HepG2 (cell line): ENCODE data around the gene RPS8. TPM values are rescaled to one million over a fixed set of nuclear protein-coding genes. Genes with fewer than 3 reads are reported as not detected.
A peak's percentile ranks its signal among the peaks of the same experiment; 100 is the strongest.

Experiments
- AKNA ChIP-seq: sonication (generic); formaldehyde crosslinking; IDR thresholded peaks from 2 replicates; pipeline ENCODE4 v1.4.0; 2020; ENCODE audit warnings: missing genetic modification reagents, borderline replicate concordance
- ATF3 ChIP-seq: sonication (generic); formaldehyde crosslinking; IDR thresholded peaks from 2 replicates; pipeline ENCODE4 v1.4.0; 2020; ENCODE audit warnings: missing genetic modification reagents
- BRD4 ChIP-seq: sonication (generic); formaldehyde crosslinking; IDR thresholded peaks from 2 replicates; pipeline ENCODE4 v1.4.0; 2020; ENCODE audit warnings: missing genetic modification reagents
- CHD4 ChIP-seq: fragments of 200-600 bp; sonication (generic); IDR thresholded peaks from 2 replicates; pipeline ENCODE4 v1.7.0; 2017; ENCODE audit warnings: mild to moderate bottlenecking, low read length, borderline replicate concordance
- DMAP1 ChIP-seq: IDR thresholded peaks from 2 replicates; pipeline ENCODE4 v1.6.1; 2016
- EP300 ChIP-seq, 3 experiments: sonication (generic) in 1 of 3; formaldehyde crosslinking in 1 of 3; IDR thresholded peaks; 2 replicates each; pipeline versions ENCODE4 v1.5.1 to v1.6.1; 2011 to 2020; ENCODE audit warnings: low read depth in 2 of 3, low read length in 2 of 3, borderline replicate concordance in 1 of 3, improper control_type of control experiment in 1 of 3, mild to moderate bottlenecking in 1 of 3, missing genetic modification reagents in 1 of 3, moderate library complexity in 1 of 3
- GATAD1 ChIP-seq: IDR thresholded peaks from 2 replicates; pipeline ENCODE4 v1.6.1; 2016; ENCODE audit warnings: missing genetic modification reagents, missing compliant biosample characterization
- HNF4G ChIP-seq, 2 experiments: sonication (generic) in 1 of 2; formaldehyde crosslinking in 1 of 2; IDR thresholded peaks; 2 replicates each; pipeline versions ENCODE4 v1.4.0 to v1.6.1; 2011 to 2020; ENCODE audit warnings: borderline replicate concordance in 2 of 2, low read depth in 2 of 2, mild to moderate bottlenecking in 2 of 2, low read length in 1 of 2, missing genetic modification reagents in 1 of 2, moderate library complexity in 1 of 2
- NAIF1 ChIP-seq: sonication (generic); formaldehyde crosslinking; IDR thresholded peaks from 2 replicates; pipeline ENCODE4 v1.5.0; 2020; ENCODE audit warnings: mild to moderate bottlenecking, missing genetic modification reagents, borderline replicate concordance
- POGK ChIP-seq: sonication (generic); formaldehyde crosslinking; conservative IDR thresholded peaks from 2 replicates; pipeline ENCODE4 v1.8.0; 2022; ENCODE audit warnings: mild to moderate bottlenecking, moderate library complexity, missing genetic modification reagents
- ZBTB43 ChIP-seq: sonication (generic); formaldehyde crosslinking; conservative IDR thresholded peaks from 2 replicates; pipeline ENCODE4 v1.4.0; 2020; ENCODE audit warnings: missing genetic modification reagents
- ZBTB46 ChIP-seq: sonication (generic); formaldehyde crosslinking; IDR thresholded peaks from 2 replicates; pipeline ENCODE4 v1.4.0; 2020; ENCODE audit warnings: mild to moderate bottlenecking, missing genetic modification reagents, borderline replicate concordance
- ZMYM2 ChIP-seq: sonication (generic); formaldehyde crosslinking; IDR thresholded peaks from 2 replicates; pipeline ENCODE4 v1.8.0; 2022; ENCODE audit warnings: mild to moderate bottlenecking, missing genetic modification reagents
- ZNF17 ChIP-seq: sonication (generic); formaldehyde crosslinking; IDR thresholded peaks from 2 replicates; pipeline ENCODE4 v1.5.0; 2020; ENCODE audit warnings: mild to moderate bottlenecking, missing genetic modification reagents
- ZNF441 ChIP-seq: sonication (generic); formaldehyde crosslinking; IDR thresholded peaks from 2 replicates; pipeline ENCODE4 v1.7.0; 2021; ENCODE audit warnings: missing genetic modification reagents, borderline replicate concordance
- ZNF670 ChIP-seq: sonication (generic); formaldehyde crosslinking; IDR thresholded peaks from 2 replicates; pipeline ENCODE4 v1.8.0; 2022; ENCODE audit warnings: mild to moderate bottlenecking, missing genetic modification reagents, borderline replicate concordance
- polyA plus RNA-seq, 8 experiments: library from polyadenylated mRNA; depleted of rRNA in 3 of 8; stranded (reverse) in 7 of 8; unstranded in 1 of 8; fragments of >200 nt; fragmentation: Illumina TruSeq in 4 of 8; extraction: Trizol in 4 of 8; gene quantifications; 2 replicates each; pipeline versions ENCODE4 v1.2.1 to v1.2.3, GENCODE V29; 2011 to 2016; ENCODE audit warnings: low read depth in 4 of 8, missing spikeins in 1 of 8, mixed read lengths in 1 of 8; ENCODE audit not compliant: insufficient read depth in 1 of 8
- total RNA-seq, 5 experiments: library from RNA; depleted of rRNA; stranded (reverse); fragments of >200 nt; fragmentation: Illumina TruSeq; extraction: Trizol; gene quantifications; 2 replicates each; pipeline ENCODE4 v1.2.3, GENCODE V29; 2016; ENCODE audit warnings: low read depth in 1 of 5

The RPS8 gene
- total and polyA plus RNA-seq, 2 of the 13 experiments (the other 11 are each of a cell fraction or from before 2014, with no cell fraction given) = 2,628 to 2,822 TPM

- TF ChIP-seq EP300 (IDR thresholded peaks at IDR 0.05; ENCODE audit: low read depth in 2 of 2, low read length in 2 of 2) = 0 out of 4 replicates have a peak, but pooled peaks of 1 of the 2 experiments have one; percentile 19
- no peak for TF ChIP-seq EP300 (CRISPR knock-in tag; IDR thresholded peaks at IDR 0.05; ENCODE audit: borderline replicate concordance)
- no peak for TF ChIP-seq POGK (CRISPR knock-in tag)
- TF ChIP-seq ZNF670 (CRISPR knock-in tag) = no peak; the same call in 1 of the 2 replicates
- peak; percentile 67; the same call in 1 of the 2 replicates for TF ChIP-seq DMAP1 (CRISPR knock-in tag)
- 0 out of 2 replicates have a peak, but pooled peaks have one; percentile 67 for TF ChIP-seq NAIF1 (CRISPR knock-in tag)
- no peak; the same call in 1 of the 2 replicates for TF ChIP-seq GATAD1 (CRISPR knock-in tag)
- TF ChIP-seq BRD4 (CRISPR knock-in tag) = peak; percentile 90
- no peak for TF ChIP-seq CHD4
- TF ChIP-seq ZNF441 (CRISPR knock-in tag) = 0 out of 2 replicates have a peak, but pooled peaks have one; percentile 29
- no peak for TF ChIP-seq AKNA (CRISPR knock-in tag)
- no peak for TF ChIP-seq HNF4G (IDR thresholded peaks at IDR 0.05; ENCODE audit: borderline replicate concordance, low read depth, low read length)
- peak; percentile 68 for TF ChIP-seq HNF4G (CRISPR knock-in tag; IDR thresholded peaks at IDR 0.05; ENCODE audit: borderline replicate concordance, low read depth)
- no peak; the same call in 1 of the 2 replicates for TF ChIP-seq ZBTB46
- TF ChIP-seq ATF3 = peak; percentile 30; the same call in 1 of the 2 replicates
- TF ChIP-seq ZMYM2 (CRISPR knock-in tag) = peak; percentile 70
- TF ChIP-seq ZNF17 (CRISPR knock-in tag) = 0 out of 2 replicates have a peak, but pooled peaks have one; percentile 35
- no peak for TF ChIP-seq ZBTB43
These were observed 51.2 kb downstream of the RPS8 start (continued) for GRCh38 chr1:44826375-44827196.
